ENCODE data around the gene TRIM77. TPM values are rescaled to one million over a fixed set of nuclear protein-coding genes. Genes with fewer than 3 reads are reported as not detected.
"Not testable (repeated sequence)": the region's sequence is repeated elsewhere in the genome, so short reads cannot be mapped to it uniquely, and the experiment has no call there.

TRIM77 gene
- total RNA-seq, 4 donors from 2014 or later: not detected

- H3K9me3 ChIP-seq; H3K4me1 ChIP-seq; intact Hi-C loops (cut with DNase I; ENCODE audit: low total_unique reads); DNase-seq; H3K27me3 ChIP-seq; H3K27ac ChIP-seq; in situ Hi-C loops (cut with MboI; ENCODE audit: low pct_ligation_motif_present in 1 of 4, low pct_unique_long_range_greater_than_20kb in 1 of 4, low sequenced_read_pairs in 3 of 4); H3K36me3 ChIP-seq; H3K4me3 ChIP-seq: not testable (repeated sequence)
- 62 to 67% methylated on average over 2 to 4 of the region's 4 CpGs for WGBS, 2 donors (ENCODE audit: low coverage in 1 of 2)
Observed at GRCh38 chr11:89707080-89707479, 3.0 kb upstream of the TRIM77 start.

- H3K36me3 ChIP-seq; in situ Hi-C loops (cut with MboI; ENCODE audit: low pct_ligation_motif_present in 1 of 4, low pct_unique_long_range_greater_than_20kb in 1 of 4, low sequenced_read_pairs in 3 of 4); H3K9me3 ChIP-seq; H3K27me3 ChIP-seq; H3K4me3 ChIP-seq; DNase-seq; intact Hi-C loops (cut with DNase I; ENCODE audit: low total_unique reads); H3K4me1 ChIP-seq; H3K27ac ChIP-seq: not testable (repeated sequence)
- WGBS, 2 donors (ENCODE audit: low coverage in 1 of 2): 57% methylated on average over 2 of the region's 2 CpGs
Observed at GRCh38 chr11:89724866-89725498, 14.9 kb downstream of the TRIM77 start.

GRCh38 chr11:89730215-89730614, 20.1 kb downstream of the TRIM77 start:
- WGBS, 2 donors (ENCODE audit: low coverage in 1 of 2): 91% methylated on average over 22 of the region's 23 CpGs; no CpG with 5 or more reads in 1 of the 2 donors
- H3K27ac ChIP-seq; H3K27me3 ChIP-seq; H3K9me3 ChIP-seq; DNase-seq; H3K4me1 ChIP-seq; H3K4me3 ChIP-seq; H3K36me3 ChIP-seq; intact Hi-C loops (cut with DNase I; ENCODE audit: low total_unique reads); in situ Hi-C loops (cut with MboI; ENCODE audit: low pct_ligation_motif_present in 1 of 4, low pct_unique_long_range_greater_than_20kb in 1 of 4, low sequenced_read_pairs in 3 of 4): not testable (repeated sequence)

GRCh38 chr11:89736566-89736965, 26.5 kb downstream of the TRIM77 start:
- no peak overlapping the region for H3K27ac ChIP-seq
- in situ Hi-C loops (cut with MboI; ENCODE audit: low pct_ligation_motif_present in 1 of 4, low pct_unique_long_range_greater_than_20kb in 1 of 4, low sequenced_read_pairs in 3 of 4): no loop called here
- H3K4me1 ChIP-seq: no peaks in the 10 kb centered on the region
- H3K4me3 ChIP-seq: no peak overlapping the region
- no peak for DNase-seq
- no peaks in the 10 kb centered on the region for H3K27me3 ChIP-seq
- no peak for TF ChIP-seq EP300 (IDR thresholded peaks at IDR 0.05; ENCODE audit: low read depth)
- no peak for TF ChIP-seq POLR2AphosphoS5 (IDR thresholded peaks at IDR 0.05)
- TF ChIP-seq POLR2A (IDR thresholded peaks at IDR 0.05): no peak
- no peak for TF ChIP-seq CTCF (IDR thresholded peaks at IDR 0.05)
- no peaks in the 10 kb centered on the region for H3K9me3 ChIP-seq
- 17 to 40% methylated on average over 1 of the region's 1 CpG for WGBS, 2 donors (ENCODE audit: low coverage in 1 of 2)
- no peaks in the 10 kb centered on the region for H3K36me3 ChIP-seq
- intact Hi-C loops (cut with DNase I; ENCODE audit: low total_unique reads): no loop called here

DNA sequence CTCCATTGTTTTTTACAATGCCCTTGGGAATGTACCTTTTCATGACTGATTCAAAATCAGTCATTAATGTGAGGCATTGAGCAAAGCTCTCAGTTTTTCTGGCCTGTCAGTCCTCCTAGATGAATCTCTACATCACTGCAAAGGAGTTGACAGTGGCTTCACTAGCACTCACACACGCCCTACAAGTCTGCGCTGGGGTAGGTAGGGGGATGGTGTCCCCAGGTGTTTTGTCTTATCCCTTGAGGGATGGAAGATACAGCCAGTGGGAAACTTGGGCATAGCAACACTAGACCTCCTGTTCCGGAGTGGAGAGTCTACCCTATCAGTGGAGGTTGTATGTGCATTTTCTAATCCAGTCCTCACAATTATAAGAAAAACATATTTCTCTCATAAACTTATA, 27.0 kb downstream of the TRIM77 start:
- intact Hi-C loops (cut with DNase I; ENCODE audit: low total_unique reads): no loop called here
- no peaks in the 10 kb centered on the region for H3K36me3 ChIP-seq
- no peaks in the 10 kb centered on the region for H3K4me1 ChIP-seq
- no peak overlapping the region for H3K4me3 ChIP-seq
- no peaks in the 10 kb centered on the region for H3K27me3 ChIP-seq
- TF ChIP-seq POLR2AphosphoS5 (IDR thresholded peaks at IDR 0.05) (no peak), CTCF (IDR thresholded peaks at IDR 0.05) (no peak), EP300 (IDR thresholded peaks at IDR 0.05; ENCODE audit: low read depth) (no peak), POLR2A (IDR thresholded peaks at IDR 0.05) (no peak)
- no peaks in the 10 kb centered on the region for H3K9me3 ChIP-seq
- in situ Hi-C loops (cut with MboI; ENCODE audit: low pct_ligation_motif_present in 1 of 4, low pct_unique_long_range_greater_than_20kb in 1 of 4, low sequenced_read_pairs in 3 of 4): no loop called here
- WGBS, 2 donors (ENCODE audit: low coverage in 1 of 2): 78% methylated on average over 3 of the region's 3 CpGs; no CpG with 5 or more reads in 1 of the 2 donors
- no peak overlapping the region for H3K27ac ChIP-seq
- DNase-seq: no peak

DNA sequence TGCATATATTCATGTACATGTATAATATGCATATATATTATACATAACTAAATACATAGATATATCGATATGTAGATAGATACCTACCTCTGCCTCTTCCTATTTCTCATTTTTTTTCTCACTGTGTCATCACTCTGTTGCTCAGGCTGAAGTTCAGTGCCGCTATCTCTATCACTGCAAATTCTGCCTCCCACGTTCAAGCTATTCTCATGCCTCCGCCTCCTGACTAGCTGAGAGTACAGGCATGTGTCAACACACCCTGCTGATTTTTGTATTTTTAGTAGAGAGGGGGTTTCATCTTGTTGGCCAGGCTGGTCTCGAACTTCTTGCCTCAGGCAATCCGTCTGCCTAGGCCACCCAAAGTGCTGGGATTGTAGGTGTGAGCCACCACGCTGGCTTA, 31.3 kb downstream of the TRIM77 start:
- H3K4me1 ChIP-seq; H3K4me3 ChIP-seq; intact Hi-C loops (cut with DNase I; ENCODE audit: low total_unique reads); H3K9me3 ChIP-seq; H3K36me3 ChIP-seq; H3K27me3 ChIP-seq; H3K27ac ChIP-seq; in situ Hi-C loops (cut with MboI; ENCODE audit: low pct_ligation_motif_present in 1 of 4, low pct_unique_long_range_greater_than_20kb in 1 of 4, low sequenced_read_pairs in 3 of 4); DNase-seq: not testable (repeated sequence)
- 84 to 86% methylated on average over 5 to 7 of the region's 7 CpGs for WGBS, 2 donors (ENCODE audit: low coverage in 1 of 2)

GRCh38 chr11:89744158-89744557, 34.1 kb downstream of the TRIM77 start:
- in situ Hi-C loops (cut with MboI; ENCODE audit: low pct_ligation_motif_present in 1 of 4, low pct_unique_long_range_greater_than_20kb in 1 of 4, low sequenced_read_pairs in 3 of 4); DNase-seq; H3K36me3 ChIP-seq; H3K9me3 ChIP-seq; H3K27me3 ChIP-seq; H3K4me1 ChIP-seq; H3K27ac ChIP-seq; intact Hi-C loops (cut with DNase I; ENCODE audit: low total_unique reads); H3K4me3 ChIP-seq: not testable (repeated sequence)
- 94 to 100% methylated on average over 1 to 28 of the region's 28 CpGs for WGBS, 2 donors (ENCODE audit: low coverage in 1 of 2)

DNA sequence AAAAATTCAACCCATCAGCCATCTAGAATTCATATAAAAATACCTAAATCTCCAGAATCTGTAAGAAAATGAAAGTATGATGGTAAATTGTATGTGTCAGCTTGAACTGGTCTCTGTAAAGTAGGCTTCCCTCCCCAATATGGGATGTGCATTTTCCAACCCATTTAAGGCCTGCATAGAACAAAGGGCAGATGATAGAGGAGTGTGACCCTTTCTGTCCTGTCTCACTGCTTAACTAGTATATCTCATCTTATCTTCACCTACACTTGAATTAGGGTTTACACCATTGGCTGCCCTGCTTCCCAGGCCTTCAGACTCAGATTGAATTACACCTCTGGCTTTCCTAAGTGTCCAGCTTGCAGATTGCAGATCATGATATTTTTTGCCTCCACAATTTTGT, 40.7 kb downstream of the TRIM77 start:
- H3K4me3 ChIP-seq; intact Hi-C loops (cut with DNase I; ENCODE audit: low total_unique reads); H3K27me3 ChIP-seq; DNase-seq; H3K4me1 ChIP-seq; H3K36me3 ChIP-seq; H3K27ac ChIP-seq; in situ Hi-C loops (cut with MboI; ENCODE audit: low pct_ligation_motif_present in 1 of 4, low pct_unique_long_range_greater_than_20kb in 1 of 4, low sequenced_read_pairs in 3 of 4); H3K9me3 ChIP-seq: not testable (repeated sequence)

Data from transverse colon (tissue), 4 donors.